Measurements from ENCODE around the gene MICU2.
A peak's percentile ranks its signal among the peaks of the same experiment; 100 is the strongest.

MICU2 gene, protein sequence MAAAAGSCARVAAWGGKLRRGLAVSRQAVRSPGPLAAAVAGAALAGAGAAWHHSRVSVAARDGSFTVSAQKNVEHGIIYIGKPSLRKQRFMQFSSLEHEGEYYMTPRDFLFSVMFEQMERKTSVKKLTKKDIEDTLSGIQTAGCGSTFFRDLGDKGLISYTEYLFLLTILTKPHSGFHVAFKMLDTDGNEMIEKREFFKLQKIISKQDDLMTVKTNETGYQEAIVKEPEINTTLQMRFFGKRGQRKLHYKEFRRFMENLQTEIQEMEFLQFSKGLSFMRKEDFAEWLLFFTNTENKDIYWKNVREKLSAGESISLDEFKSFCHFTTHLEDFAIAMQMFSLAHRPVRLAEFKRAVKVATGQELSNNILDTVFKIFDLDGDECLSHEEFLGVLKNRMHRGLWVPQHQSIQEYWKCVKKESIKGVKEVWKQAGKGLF

GRCh38 chr13:21603531-21604448, at the start of gene MICU2:
MICU2 (minus strand) TSS chr13:21604170; CDS start chr13:21604148, 22 bp downstream.
- peak; percentile 98 for DNase-seq

- no peak for DNase-seq
Measured at GRCh38 chr13:21641629-21642028, 37.7 kb upstream of the MICU2 start.

GRCh38 chr13:21639561-21639960, 35.6 kb upstream of the MICU2 start:
- DNase-seq: no peak

DNA sequence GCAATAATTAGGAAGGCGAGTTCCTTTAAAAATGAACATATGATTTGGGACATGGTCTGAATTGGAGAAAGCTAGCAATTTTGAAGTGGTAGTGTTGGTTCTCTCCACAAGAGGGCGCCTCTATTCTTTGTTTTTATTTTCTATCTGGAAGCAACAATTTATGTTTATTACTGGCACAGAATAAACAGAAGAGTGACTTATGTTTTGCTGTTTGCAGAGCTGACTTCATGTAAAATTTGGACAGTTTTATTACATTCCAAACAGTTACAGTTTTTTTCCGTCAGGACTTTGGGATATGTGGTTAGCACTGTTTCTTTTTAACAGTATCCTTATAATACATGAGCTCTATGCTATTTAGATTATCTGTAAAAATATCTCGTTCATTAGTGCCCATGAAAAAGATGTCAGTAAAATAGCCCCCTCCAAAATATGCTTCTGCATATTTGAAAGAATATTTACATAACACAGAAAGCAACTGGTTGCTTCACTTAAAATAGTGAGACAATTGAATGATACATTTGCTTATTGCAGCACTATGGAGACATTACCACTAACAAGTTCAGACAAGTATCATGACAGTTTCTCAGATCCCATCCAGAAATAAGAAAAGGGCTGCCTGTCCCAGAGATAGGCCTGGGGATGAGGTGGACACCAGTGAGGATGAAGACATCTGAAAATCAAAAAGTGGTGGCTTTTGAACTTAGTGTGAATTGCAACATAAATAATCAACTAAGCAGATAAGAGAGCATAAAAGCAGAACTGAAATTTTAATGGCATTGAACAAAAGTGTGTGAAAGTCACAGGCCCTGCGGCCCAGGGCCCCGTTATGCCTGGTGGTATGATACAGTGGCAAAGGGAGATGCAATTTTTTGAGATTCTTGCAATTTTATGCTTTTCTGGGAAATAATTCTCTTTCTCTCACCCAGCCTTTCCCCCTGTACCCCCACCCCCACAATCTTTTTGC, 34.6 kb upstream of the MICU2 start:
- DNase-seq: peak; percentile 54

DNA sequence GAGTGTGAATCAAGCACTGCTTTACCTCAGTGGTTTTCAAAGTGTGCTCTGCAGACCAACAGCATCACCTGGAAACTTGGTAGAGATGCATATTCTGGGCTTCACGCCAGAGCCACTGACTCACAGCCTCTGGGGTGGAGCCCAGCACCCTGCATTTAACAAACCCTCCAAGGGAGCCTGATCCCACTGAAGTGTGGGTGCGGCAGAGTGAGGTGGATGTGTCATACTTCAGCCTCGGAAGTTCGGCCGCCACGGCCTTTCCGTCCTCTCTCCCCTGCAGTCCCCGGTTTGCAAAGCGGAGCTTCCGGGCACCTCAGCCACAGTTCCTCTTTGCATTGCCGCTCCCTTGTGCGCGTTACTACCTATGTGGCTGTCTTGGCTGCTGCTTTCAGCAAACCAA, 33.3 kb upstream of the MICU2 start:
- DNase-seq: peak; percentile 26

DNA sequence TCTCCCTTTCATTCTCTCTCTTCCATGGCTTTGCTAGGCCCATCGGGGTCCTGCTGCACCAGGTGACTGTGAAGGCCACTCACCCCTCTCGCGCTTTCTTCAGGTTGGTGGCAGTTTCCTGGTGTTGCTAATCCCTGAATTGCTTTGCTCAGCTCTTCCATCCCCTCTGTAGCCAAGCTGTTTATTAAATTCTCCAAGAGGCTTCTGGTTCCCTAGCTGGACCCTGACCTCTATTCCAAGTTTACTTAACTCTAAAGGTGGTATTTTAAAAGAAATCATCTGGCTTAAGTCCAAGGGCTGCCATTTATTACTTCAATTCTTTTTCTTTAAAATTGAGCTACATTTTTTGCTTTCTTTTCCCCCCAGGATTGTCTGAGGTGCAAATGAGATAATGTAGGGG, 32.7 kb upstream of the MICU2 start:
- DNase-seq: no peak

- no peak for DNase-seq
Measured at GRCh38 chr13:21632196-21632595, 28.2 kb upstream of the MICU2 start.

GRCh38 chr13:21625366-21625765, 21.4 kb upstream of the MICU2 start:
- DNase-seq: peak; percentile 72

DNA sequence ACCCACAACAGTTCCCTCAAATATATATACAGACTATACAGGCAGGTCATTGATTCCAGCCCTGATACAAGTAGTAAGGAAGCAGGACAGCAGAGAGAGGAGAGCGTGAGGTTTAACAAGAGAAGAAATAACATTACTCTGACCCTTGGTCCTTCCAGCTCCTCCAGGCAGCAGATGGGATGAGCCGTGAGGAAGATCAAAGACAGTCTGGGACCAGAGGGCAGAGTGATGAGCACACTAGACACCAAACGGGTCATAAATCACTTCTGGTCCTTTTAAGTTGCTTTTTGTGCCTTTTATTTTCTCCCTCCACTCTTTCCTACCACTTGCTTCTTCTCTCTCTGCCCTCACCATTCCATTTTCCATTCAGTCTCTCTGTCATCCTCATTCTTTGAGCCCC, 16.9 kb upstream of the MICU2 start:
- no peak for DNase-seq

- DNase-seq: no peak
Measured at GRCh38 chr13:21619633-21620220, 15.8 kb upstream of the MICU2 start.

GRCh38 chr13:21616880-21617279, 12.9 kb upstream of the MICU2 start:
- DNase-seq: no peak

- no peak for DNase-seq
Measured at GRCh38 chr13:21616205-21616866, 12.4 kb upstream of the MICU2 start.

- DNase-seq: peak; percentile 52
Measured at GRCh38 chr13:21615427-21615826, 11.5 kb upstream of the MICU2 start.

- no peak for DNase-seq
Measured at GRCh38 chr13:21613791-21614190, 9.8 kb upstream of the MICU2 start.

DNA sequence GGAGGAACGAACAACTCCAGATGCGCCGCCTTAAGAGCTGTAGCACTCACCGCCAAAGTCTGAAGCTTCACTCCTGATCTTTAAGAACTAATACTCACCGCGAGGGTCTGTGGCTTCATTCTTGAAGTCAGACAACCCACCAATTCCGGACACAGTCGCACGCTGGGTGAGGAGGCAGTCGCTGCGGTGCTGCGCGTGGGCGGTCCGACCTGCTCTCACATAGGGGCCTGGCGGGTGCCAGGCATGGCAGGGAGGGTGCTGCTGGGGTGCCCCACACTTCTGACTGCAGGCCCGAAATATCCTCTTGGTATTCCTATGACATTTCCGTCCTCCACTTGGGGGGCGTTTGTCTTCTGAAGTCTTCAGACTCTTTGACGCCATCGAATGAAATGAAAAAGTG, 7.4 kb upstream of the MICU2 start:
- no peak for DNase-seq

DNA sequence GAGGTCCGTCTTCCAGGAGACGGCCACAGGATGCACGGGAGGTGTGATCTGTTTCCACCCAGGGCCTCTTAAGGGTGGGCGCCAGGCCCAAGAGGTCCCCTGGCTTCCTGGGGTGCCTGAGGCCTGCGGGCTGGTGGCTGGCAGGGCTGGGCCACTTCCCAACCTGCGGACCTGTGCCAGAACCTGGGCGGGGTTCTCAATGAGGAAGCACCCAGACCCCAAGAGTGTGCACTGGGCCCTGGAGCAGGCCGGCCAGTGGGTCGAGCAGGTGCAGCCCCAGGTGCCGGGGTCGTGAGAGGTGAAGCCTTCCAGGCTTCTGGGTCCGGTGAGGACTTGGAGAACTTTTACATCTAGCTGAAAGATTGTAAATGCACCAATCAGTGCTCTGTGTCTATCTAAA, 6.7 kb upstream of the MICU2 start:
- DNase-seq: no peak

DNA sequence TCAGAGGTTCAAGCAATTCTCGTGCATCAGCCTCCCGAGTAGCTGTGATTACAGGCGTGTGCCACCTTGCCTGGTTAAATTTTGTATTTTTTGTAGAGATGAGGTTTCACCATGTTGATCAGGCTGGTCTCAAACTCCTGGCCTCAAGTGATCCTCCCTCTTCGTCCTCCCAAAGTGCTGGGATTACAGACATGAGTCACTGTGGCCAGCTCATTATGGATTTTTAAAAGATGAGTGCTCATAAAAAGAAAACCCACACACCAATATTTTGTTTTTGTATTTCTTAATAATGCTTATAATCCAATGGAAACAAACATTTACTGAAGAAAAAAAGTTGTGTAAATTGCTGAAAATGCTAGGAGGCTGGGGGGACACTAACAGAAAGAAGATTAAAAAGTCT, 5.0 kb upstream of the MICU2 start:
- DNase-seq: no peak

DNA sequence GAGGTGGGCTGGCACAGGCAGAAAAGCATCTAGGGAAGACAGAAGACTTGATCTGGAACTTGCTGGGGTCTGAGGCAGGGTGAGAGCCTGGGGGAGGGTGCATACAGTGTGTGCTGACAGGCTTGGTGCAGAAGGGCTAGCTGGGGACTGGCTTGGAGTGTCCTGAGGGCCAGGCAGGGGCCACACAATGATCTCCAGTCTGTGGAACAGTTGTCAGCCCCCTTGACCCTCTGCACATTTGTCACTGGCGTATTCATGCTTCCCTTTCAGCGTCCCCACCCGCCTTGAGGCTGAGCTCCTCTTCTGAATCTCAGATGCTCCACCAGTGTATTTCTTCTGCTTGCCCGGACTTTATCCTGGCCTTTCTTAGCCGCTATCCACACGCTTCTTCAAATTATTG, 2.8 kb upstream of the MICU2 start:
- DNase-seq: no peak

DNA sequence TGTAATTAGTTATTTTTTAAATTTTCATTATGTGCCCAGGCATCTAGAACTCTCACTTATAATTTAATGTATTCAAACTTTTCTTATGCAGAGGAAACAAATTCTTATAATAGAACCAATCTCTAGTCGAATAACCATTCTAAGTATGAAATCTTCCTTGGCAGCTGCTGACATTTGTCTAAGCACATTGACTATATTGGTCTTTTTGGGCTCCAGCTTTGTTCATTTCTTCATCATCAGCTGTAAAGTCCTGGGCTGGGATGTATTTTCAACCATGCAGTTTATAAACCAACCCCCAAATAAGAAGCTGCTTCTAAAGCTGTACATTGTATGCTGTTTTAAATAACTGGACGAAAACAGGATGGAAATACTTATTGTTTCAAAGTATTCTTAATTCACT, 2.3 kb upstream of the MICU2 start:
- DNase-seq: no peak

DNA sequence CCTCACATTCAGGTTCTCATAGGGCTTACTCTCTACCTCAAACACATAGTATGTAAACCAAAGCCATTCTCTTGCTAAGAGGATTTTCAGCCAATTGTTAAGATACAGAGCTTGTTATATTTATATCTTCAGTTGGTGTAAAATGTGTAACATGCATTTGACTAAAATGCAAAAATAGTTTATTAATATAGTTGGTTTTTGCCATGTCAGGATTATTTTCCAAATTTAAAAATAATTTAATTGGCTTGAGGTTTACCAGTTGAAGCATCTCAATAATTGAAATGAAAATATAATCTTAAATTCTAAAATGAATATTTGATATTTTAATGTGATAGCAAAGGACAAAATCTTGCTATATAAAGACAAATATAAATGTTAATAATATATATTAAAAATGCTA, 7.2 kb downstream of the MICU2 start:
- DNase-seq: no peak

DNA sequence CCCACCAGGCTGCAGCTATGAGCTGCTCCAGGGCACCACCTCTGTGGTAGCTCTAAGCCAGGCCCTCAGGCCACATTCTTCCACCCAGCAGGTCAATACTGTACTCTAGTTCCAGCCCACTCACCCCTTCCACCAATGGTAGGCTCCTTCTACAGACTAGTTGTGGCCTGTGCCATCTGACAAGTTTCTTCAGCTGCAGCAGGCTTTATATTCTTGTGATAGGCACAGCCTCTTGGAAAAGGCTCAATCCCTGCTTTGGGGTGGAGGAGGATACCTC, 8.5 kb downstream of the MICU2 start:
- DNase-seq: no peak

Measured in hematopoietic multipotent progenitor cell treated with erythropoietin and hydrocortisone succinate and interleukin-3 and kit ligand, for 4 days (in vitro differentiated cells).